SJSA1 (cell line): ENCODE data around the gene COL27A1. TPM values are rescaled to one million over a fixed set of nuclear protein-coding genes. Genes with fewer than 3 reads are reported as not detected.

ENCODE experiments used
- DNase-seq, 2 experiments: peaks; one replicate each; pipeline ENCODE4 v3.0.0-alpha.2; 2015 to 2020; ENCODE audit warnings: low spot score in 2 of 2, low read depth in 1 of 2
- H3K27ac ChIP-seq: fragments of 250-450 bp; sonication (Bioruptor Pico); 2 replicates; pipeline ENCODE4 v1.5.1; 2020; ENCODE audit warnings: mild to moderate bottlenecking, moderate library complexity
- H3K27me3 ChIP-seq: fragments of 250-450 bp; sonication (Bioruptor Pico); replicated peaks from 2 replicates; pipeline ENCODE4 v1.5.1; 2020; ENCODE audit warnings: mild to moderate bottlenecking, moderate library complexity
- H3K36me3 ChIP-seq: fragments of 250-450 bp; sonication (Bioruptor Pico); 2 replicates; pipeline ENCODE4 v1.5.1; 2020; ENCODE audit warnings: mild to moderate bottlenecking
- H3K4me1 ChIP-seq: fragments of 250-450 bp; sonication (Bioruptor Pico); replicated peaks from 2 replicates; pipeline ENCODE4 v1.6.1; 2021; ENCODE audit warnings: mild to moderate bottlenecking
- H3K4me3 ChIP-seq: fragments of 250-450 bp; sonication (Bioruptor Pico); 2 replicates; pipeline ENCODE4 v1.5.1; 2020; ENCODE audit warnings: mild to moderate bottlenecking
- H3K9me3 ChIP-seq: fragments of 250-450 bp; sonication (Bioruptor Pico); replicated peaks from 2 replicates; pipeline ENCODE4 v1.5.1; 2020; ENCODE audit warnings: mild to moderate bottlenecking
- total RNA-seq: library from RNA; depleted of rRNA; stranded (reverse); fragments of >200 nt; shearing (Covaris generic); gene quantifications from 2 replicates; pipeline ENCODE4 v1.2.3, GENCODE V29; 2014; rRNA removed

The COL27A1 gene
- total RNA-seq, 1 experiment from 2014 or later, result 4.7 TPM

DNA sequence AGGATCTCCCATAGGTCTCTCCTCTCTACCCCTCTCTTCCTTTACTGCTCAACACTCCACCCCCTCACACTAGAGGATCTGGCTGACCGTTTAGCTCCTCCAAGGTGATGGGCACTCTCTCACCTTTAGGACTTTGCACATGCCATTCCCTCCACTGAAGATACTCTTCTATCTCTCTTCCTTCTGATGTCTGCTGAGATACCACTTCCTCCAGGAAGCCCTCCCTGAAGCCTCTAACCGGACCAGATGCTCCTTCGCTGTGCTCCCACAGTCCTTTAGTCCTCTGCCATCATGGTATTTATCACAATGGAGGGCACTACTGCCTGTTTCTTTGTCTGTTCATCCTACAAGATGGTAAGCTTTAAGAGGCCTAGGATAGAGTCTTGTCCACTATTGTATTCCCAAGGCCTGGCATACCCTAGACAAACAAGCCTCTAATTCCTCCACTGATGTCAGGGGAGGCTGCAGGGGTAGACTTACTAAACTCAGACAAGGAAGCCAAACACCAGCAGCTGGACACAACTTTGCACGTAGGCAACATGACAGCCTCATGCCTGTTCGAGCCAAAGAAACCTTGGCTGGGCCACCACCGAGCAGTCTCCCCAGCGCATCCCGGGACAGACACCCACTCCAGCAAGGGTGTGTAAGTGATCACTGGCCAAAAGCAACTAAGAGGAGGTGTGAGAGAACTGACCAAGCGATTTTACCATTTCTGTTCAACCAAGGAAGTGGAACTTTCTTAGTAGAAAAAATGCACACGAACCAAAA is 194.6 kb downstream of the COL27A1 start:
- Histone ChIP-seq H3K36me3 (peaks cover 26% of the 10 kb centered on the region), H3K4me1 (peaks cover 16% of the 10 kb centered on the region), H3K9me3 (no peaks in the 10 kb centered on the region), H3K27me3 (no peaks in the 10 kb centered on the region), H3K4me3 (no peak overlapping the region), H3K27ac (no peak overlapping the region)
- no peak for DNase-seq

DNA sequence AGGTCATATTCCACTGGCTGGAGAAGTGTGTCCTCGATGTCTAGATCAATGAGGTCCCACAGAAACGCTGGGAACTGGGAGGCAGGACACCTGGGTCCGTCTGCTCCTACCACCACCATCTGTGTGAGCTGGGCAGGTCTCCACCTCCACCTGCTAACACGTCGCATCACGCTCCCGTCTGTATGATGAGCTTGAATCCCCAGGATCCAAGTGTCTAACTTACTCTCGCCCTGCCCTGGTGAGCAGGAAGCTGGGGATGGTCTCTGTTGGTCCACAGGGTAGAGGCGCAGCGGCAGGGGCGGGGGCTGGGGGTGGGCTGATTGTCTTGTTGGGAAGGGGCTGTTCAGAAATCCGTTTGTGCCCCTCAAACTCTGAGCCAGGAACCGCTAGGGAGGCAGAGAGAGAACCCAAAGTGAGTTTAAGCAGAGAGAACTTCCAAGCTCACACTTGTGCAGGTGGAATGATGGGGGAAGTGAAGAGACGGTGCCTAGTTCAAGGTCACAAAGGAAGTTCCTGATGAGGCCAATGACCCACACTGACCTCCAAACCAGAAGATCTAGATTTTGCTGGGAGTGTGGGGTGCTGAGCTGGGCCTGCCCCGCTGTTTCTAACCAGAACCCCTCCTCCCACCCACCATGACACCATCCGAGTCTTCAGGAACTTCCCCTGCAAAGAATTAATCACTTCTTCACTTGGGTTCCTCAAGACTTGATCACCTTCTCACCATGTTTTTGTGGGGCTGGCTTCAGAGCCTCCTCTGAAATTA is 195.5 kb downstream of the COL27A1 start:
- Histone ChIP-seq H3K27me3 (no peaks in the 10 kb centered on the region), H3K4me1 (peaks cover 16% of the 10 kb centered on the region), H3K36me3 (peaks cover 26% of the 10 kb centered on the region), H3K4me3 (no peak overlapping the region), H3K9me3 (no peaks in the 10 kb centered on the region), H3K27ac (no peak overlapping the region)
- no peak for DNase-seq

- no peak for DNase-seq
- Histone ChIP-seq H3K36me3 (peaks cover 21% of the 10 kb centered on the region), H3K27ac (no peak overlapping the region), H3K9me3 (no peaks in the 10 kb centered on the region), H3K4me1 (peaks cover 16% of the 10 kb centered on the region), H3K27me3 (no peaks in the 10 kb centered on the region), H3K4me3 (no peak overlapping the region)
These were observed 196.6 kb downstream of the COL27A1 start for GRCh38 chr9:114351932-114352331.

GRCh38 chr9:114355821-114356220 is 200.5 kb downstream of the COL27A1 start:
- Histone ChIP-seq H3K36me3 (peaks cover 20% of the 10 kb centered on the region; the same call in 1 of the 2 replicates), H3K9me3 (no peaks in the 10 kb centered on the region), H3K4me3 (no peak overlapping the region), H3K27me3 (no peaks in the 10 kb centered on the region), H3K4me1 (no peaks in the 10 kb centered on the region), H3K27ac (no peak overlapping the region)
- DNase-seq, result no peak

GRCh38 chr9:114356792-114357191 is 201.5 kb downstream of the COL27A1 start:
- no peaks in the 10 kb centered on the region for H3K9me3 ChIP-seq
- H3K27me3 ChIP-seq, result no peaks in the 10 kb centered on the region
- no peak overlapping the region for H3K27ac ChIP-seq
- no peak for DNase-seq
- peaks cover 20% of the 10 kb centered on the region; the same call in 1 of the 2 replicates for H3K36me3 ChIP-seq
- H3K4me1 ChIP-seq, result no peaks in the 10 kb centered on the region
- H3K4me3 ChIP-seq, result no peak overlapping the region

- Histone ChIP-seq H3K27ac (no peak overlapping the region), H3K9me3 (no peaks in the 10 kb centered on the region), H3K27me3 (no peaks in the 10 kb centered on the region), H3K4me3 (no peak overlapping the region), H3K36me3 (peaks cover 20% of the 10 kb centered on the region; the same call in 1 of the 2 replicates), H3K4me1 (no peaks in the 10 kb centered on the region)
- no peak for DNase-seq
These were observed 202.0 kb downstream of the COL27A1 start for GRCh38 chr9:114357360-114357759.

- H3K27me3 ChIP-seq, result no peaks in the 10 kb centered on the region
- H3K9me3 ChIP-seq, result no peaks in the 10 kb centered on the region
- no peak overlapping the region for H3K4me3 ChIP-seq
- no peak for DNase-seq
- no peak overlapping the region for H3K27ac ChIP-seq
- peaks cover 20% of the 10 kb centered on the region; the same call in 1 of the 2 replicates for H3K36me3 ChIP-seq
- no peaks in the 10 kb centered on the region for H3K4me1 ChIP-seq
These were observed 202.6 kb downstream of the COL27A1 start for GRCh38 chr9:114357911-114358328.

DNA sequence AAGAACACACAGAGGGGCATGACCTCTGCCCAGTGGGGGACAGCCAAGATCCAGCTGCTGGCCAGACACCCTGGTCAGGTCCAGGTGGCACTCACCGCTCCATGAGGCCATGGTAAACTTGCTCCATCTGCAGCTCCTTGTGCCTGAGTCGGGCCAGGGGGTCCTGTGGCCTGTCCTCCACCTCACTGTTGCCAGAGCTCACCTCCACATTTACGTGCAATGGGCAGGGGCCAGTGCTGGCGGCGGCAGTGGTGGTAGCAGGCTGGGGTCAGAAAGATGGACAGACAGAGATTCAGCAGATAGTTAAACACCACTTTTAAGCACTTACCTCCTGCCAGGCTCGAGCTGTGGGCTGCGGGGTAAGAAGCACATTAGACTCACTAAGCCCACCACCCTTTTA is 204.5 kb downstream of the COL27A1 start:
- Histone ChIP-seq H3K9me3 (no peaks in the 10 kb centered on the region), H3K36me3 (peaks cover 21% of the 10 kb centered on the region), H3K27ac (no peak overlapping the region), H3K4me3 (no peak overlapping the region), H3K4me1 (peaks cover 6% of the 10 kb centered on the region; the same call in 1 of the 2 replicates), H3K27me3 (no peaks in the 10 kb centered on the region)
- no peak for DNase-seq

DNA sequence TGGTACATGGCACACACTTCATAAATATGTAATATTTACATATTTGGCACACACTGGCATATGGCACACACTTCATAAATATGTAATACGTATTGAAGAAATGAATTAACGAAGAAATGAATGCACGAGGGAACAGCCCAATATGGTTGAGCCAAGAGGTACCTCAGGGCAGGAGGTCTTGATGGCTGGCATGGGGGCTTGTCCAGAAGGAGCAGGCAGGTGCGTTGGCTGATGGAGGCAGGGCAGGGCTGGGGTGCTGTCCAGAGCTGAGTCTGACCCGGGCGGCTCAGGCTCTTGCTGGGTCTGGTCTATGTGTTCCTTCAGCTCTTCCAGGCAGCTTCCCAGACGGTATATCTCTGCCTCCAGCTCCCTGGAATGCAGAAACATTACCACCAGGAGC is 206.2 kb downstream of the COL27A1 start:
- no peak for DNase-seq
- H3K27ac ChIP-seq, result no peak overlapping the region
- H3K36me3 ChIP-seq, result peaks cover 24% of the 10 kb centered on the region
- no peaks in the 10 kb centered on the region for H3K9me3 ChIP-seq
- H3K4me3 ChIP-seq, result no peak overlapping the region
- peaks cover 15% of the 10 kb centered on the region for H3K4me1 ChIP-seq
- no peaks in the 10 kb centered on the region for H3K27me3 ChIP-seq

Other genes with a start within 250 kb of the COL27A1 start
- gene AMBP, start 77.2 kb upstream of the COL27A1 start, total RNA-seq, result 0.37 and 0.53 TPM in 2 replicates
- gene KIF12, start 56.2 kb upstream of the COL27A1 start, total RNA-seq, result 0.13 and 0.85 TPM in 2 replicates
- gene ORM1, start 167.6 kb downstream of the COL27A1 start, total RNA-seq, result not detected in 2 replicates
- not detected in 2 replicates for gene ORM2, start 174.3 kb downstream of the COL27A1 start, total RNA-seq
- 0.47 and 4.8 TPM in 2 replicates for gene AKNA, start 232.4 kb downstream of the COL27A1 start, total RNA-seq